Measurements from ENCODE around the gene GATA6. TPM values are rescaled to one million over a fixed set of nuclear protein-coding genes. Genes with fewer than 3 reads are reported as not detected.

Gene GATA6
- total and polyA plus RNA-seq, 2 of the 13 experiments (the other 11 are each of a cell fraction or from before 2014, with no cell fraction given), result 0.84 to 3.2 TPM

DNA sequence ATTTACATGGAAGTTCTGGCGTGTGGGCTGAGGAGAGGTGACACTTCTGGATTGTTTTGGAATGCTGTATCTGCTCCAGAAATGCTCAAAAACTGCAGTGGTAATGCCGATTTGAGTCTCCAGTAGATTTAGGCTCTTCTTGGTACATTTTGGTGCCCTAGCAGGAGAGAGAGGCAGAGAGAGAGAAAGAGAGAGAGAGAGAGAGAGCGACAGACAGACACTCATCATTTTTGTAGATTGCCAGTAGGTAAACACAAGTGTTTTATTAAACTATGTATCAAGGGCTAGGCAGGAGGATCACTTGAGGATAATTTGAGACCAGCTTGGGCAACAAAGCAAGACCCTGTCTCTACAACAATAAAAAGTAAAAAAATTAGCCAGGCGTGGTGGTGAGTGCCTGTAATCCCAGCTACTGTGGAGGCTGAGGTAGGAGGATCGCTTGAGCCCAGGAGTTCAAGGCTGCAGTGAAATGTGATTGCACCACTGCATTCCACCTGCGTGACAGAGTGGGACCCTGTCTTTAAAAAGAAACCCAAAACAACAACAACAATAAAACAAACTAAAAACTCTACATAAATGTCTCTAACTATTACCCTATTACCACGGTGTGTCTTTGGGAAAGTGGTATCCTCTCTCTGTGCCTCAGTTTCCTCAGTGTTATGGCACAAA, 60.2 kb downstream of the GATA6 start:
- H3K79me2 ChIP-seq (ENCODE audit: insufficient read depth, low read length), result no peaks in the 10 kb centered on the region
- POLR2A ChIA-PET, result no interaction called here
- H3K4me2 ChIP-seq (ENCODE audit: low read depth, low read length), result no peak overlapping the region
- DNase-seq (ENCODE audit: low spot score) (no peak), FAIRE-seq (no peak), ATAC-seq (no peak)
- no peaks in the 10 kb centered on the region for H3K9me3 ChIP-seq (ENCODE audit: low read length)
- H3K36me3 ChIP-seq (replicated peaks in 1 of 2; ENCODE audit: control insufficient read depth in 1 of 2, insufficient read depth in 2 of 2, low read length in 2 of 2), result no peaks in the 10 kb centered on the region
- no peaks in the 10 kb centered on the region for H4K20me1 ChIP-seq (ENCODE audit: insufficient read depth, low read length)
- no peak overlapping the region for H3K4me3 ChIP-seq (replicated peaks in 1 of 3; ENCODE audit: insufficient read depth in 1 of 3, low read depth in 2 of 3, low read length in 3 of 3)
- no TSS peak for BruUV-seq (replicated peaks)
- no peaks in the 10 kb centered on the region for H3K27me3 ChIP-seq (ENCODE audit: control insufficient read depth in 1 of 2, insufficient read depth in 2 of 2, low read length in 2 of 2)
- no peak overlapping the region for H2AFZ ChIP-seq (ENCODE audit: low read length)
- peaks cover 11% of the 10 kb centered on the region for H3K4me1 ChIP-seq (ENCODE audit: insufficient read depth, low read length)
- CTCF ChIA-PET (ENCODE audit: low intra/inter-chr PET ratio, low total read pairs), result interaction anchor here (0.6 kb wide), 1 partner anchor 310 kb away, joined by 3 read pairs; no protein-coding TSS in a partner anchor
- TF ChIP-seq, protein P1, sequence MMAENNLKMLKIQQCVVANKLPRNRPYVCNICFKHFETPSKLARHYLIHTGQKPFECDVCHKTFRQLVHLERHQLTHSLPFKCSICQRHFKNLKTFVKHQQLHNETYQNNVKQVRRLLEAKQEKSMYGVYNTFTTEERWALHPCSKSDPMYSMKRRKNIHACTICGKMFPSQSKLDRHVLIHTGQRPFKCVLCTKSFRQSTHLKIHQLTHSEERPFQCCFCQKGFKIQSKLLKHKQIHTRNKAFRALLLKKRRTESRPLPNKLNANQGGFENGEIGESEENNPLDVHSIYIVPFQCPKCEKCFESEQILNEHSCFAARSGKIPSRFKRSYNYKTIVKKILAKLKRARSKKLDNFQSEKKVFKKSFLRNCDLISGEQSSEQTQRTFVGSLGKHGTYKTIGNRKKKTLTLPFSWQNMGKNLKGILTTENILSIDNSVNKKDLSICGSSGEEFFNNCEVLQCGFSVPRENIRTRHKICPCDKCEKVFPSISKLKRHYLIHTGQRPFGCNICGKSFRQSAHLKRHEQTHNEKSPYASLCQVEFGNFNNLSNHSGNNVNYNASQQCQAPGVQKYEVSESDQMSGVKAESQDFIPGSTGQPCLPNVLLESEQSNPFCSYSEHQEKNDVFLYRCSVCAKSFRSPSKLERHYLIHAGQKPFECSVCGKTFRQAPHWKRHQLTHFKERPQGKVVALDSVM (CRISPR knock-in tag; IDR thresholded peaks at IDR 0.05), result peak; percentile 67; the same call in 1 of the 2 replicates
- TF ChIP-seq SOX13 (IDR thresholded peaks at IDR 0.05), result no peak
- TF ChIP-seq SOX13 (CRISPR knock-in tag; conservative IDR thresholded peaks at IDR 0.05 in 1 of 2, IDR thresholded peaks at IDR 0.05 in 1 of 2), result no peak
- H3K27ac ChIP-seq (ENCODE audit: extremely low read length, insufficient read depth, low read length), result no peak overlapping the region
- intact Hi-C loops (cut with micrococcal nuclease; ENCODE audit: unreplicated experiment), result loop anchor here (10.0 kb wide), 2 partner anchors 115 to 335 kb away; no protein-coding TSS in a partner anchor
- no peak overlapping the region for H3K9ac ChIP-seq (ENCODE audit: insufficient read depth, low read depth, low read length)
- WGBS (ENCODE audit: low lambda C conversion rate), result 52% methylated on average over 7 of the region's 7 CpGs
- in situ Hi-C loops (cut with HindIII; ENCODE audit: extremely low pct_ligation_motif_present, low pct_unique_long_range_greater_than_20kb), result no loop called here

DNA sequence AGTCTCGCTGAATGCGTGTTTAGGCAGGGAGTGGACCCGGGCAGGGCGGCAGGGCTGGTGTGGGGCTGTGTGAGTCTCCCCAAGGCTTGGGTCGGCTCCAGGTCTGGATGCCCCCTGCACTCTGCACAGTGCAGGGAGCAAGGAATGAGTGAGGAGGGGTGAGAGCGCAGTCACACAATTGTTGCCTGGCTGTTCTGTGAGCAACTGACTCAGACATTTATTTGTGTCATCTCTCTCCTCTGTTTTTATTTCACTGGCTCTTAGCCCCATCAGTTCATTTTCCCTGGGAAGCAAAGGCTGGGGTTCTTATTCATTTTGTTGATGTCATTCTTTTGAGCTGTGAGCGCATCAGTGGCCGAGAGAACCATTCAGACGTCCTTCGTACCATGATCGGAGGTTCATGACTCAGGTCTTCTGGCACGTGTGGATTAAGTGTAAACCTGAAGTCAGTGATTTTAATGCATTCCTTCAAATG, 61.1 kb downstream of the GATA6 start:
- intact Hi-C loops (cut with micrococcal nuclease; ENCODE audit: unreplicated experiment) (no loop called here), in situ Hi-C loops (cut with HindIII; ENCODE audit: extremely low pct_ligation_motif_present, low pct_unique_long_range_greater_than_20kb) (no loop called here)
- Histone ChIP-seq H3K36me3 (replicated peaks in 1 of 2; ENCODE audit: control insufficient read depth in 1 of 2, insufficient read depth in 2 of 2, low read length in 2 of 2) (no peaks in the 10 kb centered on the region), H3K27ac (ENCODE audit: extremely low read length, insufficient read depth, low read length) (no peak overlapping the region), H3K4me1 (ENCODE audit: insufficient read depth, low read length) (peaks cover 11% of the 10 kb centered on the region), H3K79me2 (ENCODE audit: insufficient read depth, low read length) (no peaks in the 10 kb centered on the region), H3K4me3 (replicated peaks in 1 of 3; ENCODE audit: insufficient read depth in 1 of 3, low read depth in 2 of 3, low read length in 3 of 3) (no peak overlapping the region), H3K4me2 (ENCODE audit: low read depth, low read length) (no peak overlapping the region), H3K9ac (ENCODE audit: insufficient read depth, low read depth, low read length) (no peak overlapping the region), H2AFZ (ENCODE audit: low read length) (no peak overlapping the region), H4K20me1 (ENCODE audit: insufficient read depth, low read length) (no peaks in the 10 kb centered on the region), H3K9me3 (ENCODE audit: low read length) (no peaks in the 10 kb centered on the region), H3K27me3 (ENCODE audit: control insufficient read depth in 1 of 2, insufficient read depth in 2 of 2, low read length in 2 of 2) (no peaks in the 10 kb centered on the region)
- ChIA-PET CTCF (ENCODE audit: low intra/inter-chr PET ratio, low total read pairs) (no interaction called here), POLR2A (no interaction called here)
- ATAC-seq (no peak), FAIRE-seq (no peak), DNase-seq (ENCODE audit: low spot score) (no peak)
- WGBS (ENCODE audit: low lambda C conversion rate), result 39% methylated on average over 12 of the region's 12 CpGs
- BruUV-seq (replicated peaks), result no TSS peak
- TF ChIP-seq ZNF160 (CRISPR knock-in tag; IDR thresholded peaks at IDR 0.05) (no peak), ZNF589 (CRISPR knock-in tag; conservative IDR thresholded peaks at IDR 0.05) (no peak), NFYB (CRISPR knock-in tag; IDR thresholded peaks at IDR 0.05) (no peak), RXRA (CRISPR knock-in tag; IDR thresholded peaks at IDR 0.05) (no peak), YY1 (IDR thresholded peaks at IDR 0.05; ENCODE audit: insufficient read depth, insufficient replicate concordance, low read depth, low read length) (no peak), HES4 (CRISPR knock-in tag; IDR thresholded peaks at IDR 0.05; ENCODE audit: borderline replicate concordance) (no peak), DMAP1 (CRISPR knock-in tag; IDR thresholded peaks at IDR 0.05) (no peak), KDM4B (CRISPR knock-in tag; IDR thresholded peaks at IDR 0.05) (no peak), ZNF703 (CRISPR knock-in tag; IDR thresholded peaks at IDR 0.05; ENCODE audit: borderline replicate concordance) (no peak), KLF11 (CRISPR knock-in tag; IDR thresholded peaks at IDR 0.05) (no peak)
- TF ChIP-seq, protein P2, sequence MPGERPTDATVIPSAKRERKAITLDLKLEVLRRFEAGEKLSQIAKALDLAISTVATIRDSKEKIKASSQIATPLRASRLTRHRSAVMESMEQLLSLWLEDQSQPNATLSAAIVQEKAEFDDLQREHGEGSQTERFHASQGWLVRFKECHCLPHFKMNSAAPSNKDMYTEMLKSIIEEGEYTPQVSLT (CRISPR knock-in tag; IDR thresholded peaks at IDR 0.05; ENCODE audit: borderline replicate concordance, low read depth), result no peak
- TF ChIP-seq, protein P3, sequence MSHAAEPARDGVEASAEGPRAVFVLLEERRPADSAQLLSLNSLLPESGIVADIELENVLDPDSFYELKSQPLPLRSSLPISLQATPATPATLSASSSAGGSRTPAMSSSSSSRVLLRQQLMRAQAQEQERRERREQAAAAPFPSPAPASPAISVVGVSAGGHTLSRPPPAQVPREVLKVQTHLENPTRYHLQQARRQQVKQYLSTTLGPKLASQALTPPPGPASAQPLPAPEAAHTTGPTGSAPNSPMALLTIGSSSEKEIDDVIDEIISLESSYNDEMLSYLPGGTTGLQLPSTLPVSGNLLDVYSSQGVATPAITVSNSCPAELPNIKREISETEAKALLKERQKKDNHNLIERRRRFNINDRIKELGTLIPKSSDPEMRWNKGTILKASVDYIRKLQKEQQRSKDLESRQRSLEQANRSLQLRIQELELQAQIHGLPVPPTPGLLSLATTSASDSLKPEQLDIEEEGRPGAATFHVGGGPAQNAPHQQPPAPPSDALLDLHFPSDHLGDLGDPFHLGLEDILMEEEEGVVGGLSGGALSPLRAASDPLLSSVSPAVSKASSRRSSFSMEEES (CRISPR knock-in tag; IDR thresholded peaks at IDR 0.05), result no peak
